GM18499 (cell line): Measurements from ENCODE around the gene VAV2.

Source experiments
- ATAC-seq: cut with Tn5 transposase; IDR thresholded peaks from one replicate; pipeline ENCODE4 v1.9.1; 2021; ENCODE audit warnings: moderate number of reproducible peaks; ENCODE audit not compliant: insufficient read depth, unreplicated experiment

VAV2 gene

GRCh38 chr9:133846483-133847090 lies 145.5 kb downstream of the VAV2 start:
- ATAC-seq: no peak

- ATAC-seq: no peak
These were observed 146.7 kb downstream of the VAV2 start for GRCh38 chr9:133845440-133845839.

DNA sequence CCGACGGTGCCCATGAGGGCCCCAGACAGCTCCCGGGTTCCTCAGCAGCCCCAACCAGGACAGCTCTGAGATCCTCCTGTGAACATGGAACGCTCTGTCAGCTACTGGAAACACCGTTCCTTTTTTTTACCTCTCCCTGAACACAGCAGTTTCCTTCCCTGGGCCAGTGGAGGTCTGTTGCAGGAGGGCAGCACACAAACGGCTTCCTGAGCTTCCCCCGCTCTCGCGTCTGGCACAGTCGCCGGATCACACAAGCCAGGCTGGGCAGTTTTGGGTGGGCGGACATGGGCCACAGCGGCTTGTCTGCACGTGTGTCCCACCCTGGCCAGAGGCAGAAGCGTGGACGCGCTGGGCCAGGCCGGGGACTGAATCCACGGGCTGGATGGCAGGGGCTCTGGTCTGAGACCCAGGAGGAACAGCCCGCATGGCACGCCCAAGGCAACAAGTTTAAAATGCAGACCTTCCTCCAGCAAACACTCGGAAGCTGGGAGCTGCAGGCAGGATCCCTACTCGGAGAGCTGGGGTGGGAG lies 147.2 kb downstream of the VAV2 start:
- no peak for ATAC-seq

DNA sequence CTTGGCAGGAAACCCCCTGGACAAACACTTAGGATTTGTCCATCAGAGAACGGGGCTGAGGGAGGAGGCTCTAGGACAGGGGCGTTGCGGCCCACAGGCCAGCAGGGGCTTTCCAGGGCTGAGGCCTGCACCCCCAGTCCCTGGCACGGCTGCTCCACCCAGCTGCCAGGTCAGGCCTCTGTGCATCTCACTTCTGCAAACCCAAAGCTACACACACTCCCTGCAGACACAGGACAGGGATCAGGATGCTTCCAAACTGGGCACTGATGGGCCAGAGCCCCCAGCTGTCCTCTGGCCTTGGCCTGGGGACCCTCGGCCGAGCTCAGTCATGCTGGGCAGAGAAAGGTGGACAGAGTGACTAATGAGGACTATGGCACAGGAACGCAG lies 147.7 kb downstream of the VAV2 start:
- no peak for ATAC-seq

- ATAC-seq: no peak
These were observed 148.2 kb downstream of the VAV2 start for GRCh38 chr9:133843751-133844397.

GRCh38 chr9:133843250-133843649 lies 148.9 kb downstream of the VAV2 start:
- no peak for ATAC-seq

DNA sequence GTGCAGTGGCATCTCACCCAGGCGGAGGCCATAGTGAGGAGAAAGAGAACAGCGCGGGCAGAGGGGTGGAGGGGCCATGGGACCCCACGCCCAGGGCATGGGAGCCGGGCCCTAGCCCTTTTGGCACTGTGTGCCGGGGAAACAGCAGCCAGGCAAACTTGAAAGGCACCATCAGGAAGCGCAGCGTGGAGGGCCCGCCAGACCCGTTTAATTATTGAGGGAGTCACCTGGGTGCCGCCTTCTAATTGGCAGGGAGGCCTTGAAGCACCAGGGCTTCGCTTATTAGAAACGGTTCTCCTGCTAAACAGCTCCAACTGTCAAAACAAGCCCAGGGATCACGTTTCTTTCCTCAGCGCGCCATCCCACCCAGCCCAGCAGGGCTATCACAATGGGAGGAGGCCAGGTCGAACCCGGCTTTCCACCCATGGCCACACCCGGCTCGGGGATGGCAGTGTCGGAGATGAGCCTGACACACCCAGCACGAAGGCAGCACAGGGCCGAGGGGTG lies 149.3 kb downstream of the VAV2 start:
- no peak for ATAC-seq

GRCh38 chr9:133842174-133842573 lies 149.9 kb downstream of the VAV2 start:
- ATAC-seq: no peak

DNA sequence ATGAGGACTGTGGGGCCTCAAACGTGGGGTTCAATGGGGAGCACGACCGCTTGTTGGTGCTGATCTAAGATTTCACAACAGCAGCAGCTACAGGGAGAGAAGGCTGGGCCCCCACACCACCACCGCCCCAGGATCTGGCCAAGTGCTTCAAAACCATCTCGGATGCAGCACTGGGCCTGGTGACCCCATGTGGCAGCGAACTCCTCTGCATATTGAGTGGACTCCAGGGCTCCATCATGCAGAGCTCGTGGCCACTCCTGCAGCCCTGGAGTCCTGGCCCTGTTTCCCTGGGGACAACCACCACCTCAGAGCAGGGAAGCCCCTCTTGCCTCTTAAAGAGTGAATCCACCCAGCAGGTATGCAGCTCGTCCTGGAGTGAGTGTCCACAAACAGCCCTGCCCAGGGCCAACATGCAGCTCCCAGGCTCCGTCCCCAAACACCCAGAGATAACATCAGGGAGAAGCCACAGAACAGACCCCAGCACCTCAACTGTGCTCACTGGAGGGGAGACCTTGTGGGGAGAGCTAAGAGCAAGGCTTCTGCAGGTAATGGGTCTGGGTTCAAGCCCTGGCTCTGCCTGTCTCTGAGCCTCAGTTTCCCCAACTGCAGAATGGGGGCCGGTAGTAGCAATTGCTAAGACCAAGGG lies 150.8 kb downstream of the VAV2 start:
- ATAC-seq: no peak

DNA sequence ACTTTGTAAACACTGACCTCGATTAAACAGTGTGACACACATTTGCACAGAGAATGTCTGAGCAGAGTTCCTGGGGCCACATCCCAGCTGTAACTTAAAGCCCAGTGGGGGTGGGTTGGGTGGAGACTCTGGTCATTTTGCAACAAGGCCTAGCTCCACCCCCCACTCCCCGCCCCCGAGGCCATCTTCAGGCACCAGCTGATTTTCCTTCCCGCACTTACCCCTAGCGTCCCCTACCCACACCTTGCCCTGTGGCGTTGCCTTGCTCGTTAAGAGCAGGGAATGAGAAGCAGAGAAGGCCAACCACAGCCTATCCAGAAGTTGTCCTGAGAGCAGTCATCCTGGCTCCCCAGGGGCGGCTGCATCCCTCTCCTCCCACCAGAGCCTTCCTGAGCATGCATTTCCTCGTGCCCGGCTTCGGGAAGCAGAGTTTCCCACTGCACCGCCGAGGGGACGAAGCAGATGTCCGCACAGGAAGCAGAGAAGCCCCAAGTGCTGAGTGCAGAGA lies 152.2 kb downstream of the VAV2 start:
- no peak for ATAC-seq

GRCh38 chr9:133838859-133839507 lies 153.1 kb downstream of the VAV2 start:
- ATAC-seq: no peak

GRCh38 chr9:133837627-133838597 lies 154.2 kb downstream of the VAV2 start:
- no peak for ATAC-seq

DNA sequence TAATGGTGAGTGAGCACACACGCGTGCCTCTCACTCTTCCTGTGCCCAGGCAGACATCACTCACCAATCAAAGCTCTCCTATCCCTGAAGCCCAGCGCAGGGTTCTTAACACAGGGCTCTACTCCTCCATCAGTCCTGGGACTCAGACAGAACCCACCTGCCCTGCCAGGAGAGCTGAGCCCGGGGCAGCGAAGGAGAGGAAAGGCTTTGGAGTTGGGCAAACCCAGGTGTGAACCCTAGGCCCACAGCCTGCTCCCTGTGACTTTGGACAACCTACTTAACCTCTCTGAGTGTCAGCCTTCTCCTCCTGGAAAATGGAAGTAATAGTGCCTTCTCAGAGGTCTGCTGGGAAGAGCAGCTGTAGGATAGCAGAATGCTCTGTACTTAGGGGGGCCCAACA lies 155.3 kb downstream of the VAV2 start:
- no peak for ATAC-seq

- no peak for ATAC-seq
These were observed 155.9 kb downstream of the VAV2 start for GRCh38 chr9:133836001-133836758.

- no peak for ATAC-seq
These were observed 156.7 kb downstream of the VAV2 start for GRCh38 chr9:133835262-133835901.

GRCh38 chr9:133834080-133834976 lies 157.8 kb downstream of the VAV2 start:
- ATAC-seq: no peak

- no peak for ATAC-seq
These were observed 158.6 kb downstream of the VAV2 start for GRCh38 chr9:133833388-133834025.
